Activated B cell treated with CpG ODN at 0.5 μM for 24 hours (primary cell): ENCODE measurements around the gene MYO10. TPM values are rescaled to one million over a fixed set of nuclear protein-coding genes. Genes with fewer than 3 reads are reported as not detected.

Experiments
- ATAC-seq: fragments of 200-7000 bp; cut with Tn5 transposase; one replicate; pipeline ENCODE4 v1.10.0; 2021; ENCODE audit warnings: low read depth, mild to moderate bottlenecking, moderate library complexity
- CTCF ChIA-PET: fragments of 350-600 bp; sonication (Branson Sonifier 250); formaldehyde crosslinking; loops from one replicate; lab custom pipeline; 2021; ENCODE audit warnings: antibody characterized with exemption; lab: Charles Lee
- POLR2A ChIA-PET: fragments of 350-600 bp; sonication (Branson Sonifier 250); formaldehyde crosslinking; loops from one replicate; lab custom pipeline; 2021; ENCODE audit warnings: antibody characterized with exemption; lab: Charles Lee
- DNase-seq: peaks from one replicate; pipeline ENCODE4 v3.0.0; 2022
- H3K27ac Mint-ChIP-seq: one replicate; pipeline ENCODE4 v1.8.0; 2020; ENCODE audit warnings: mixed read lengths
- H3K27me3 Mint-ChIP-seq: one replicate; pipeline ENCODE4 v1.8.0; 2021; ENCODE audit warnings: mixed read lengths
- H3K36me3 Mint-ChIP-seq: one replicate; pipeline ENCODE4 v1.8.0; 2021; ENCODE audit warnings: low read depth, mixed read lengths
- H3K4me1 Mint-ChIP-seq: one replicate; pipeline ENCODE4 v1.8.0; 2021; ENCODE audit warnings: mixed read lengths
- H3K4me3 Mint-ChIP-seq: one replicate; pipeline ENCODE4 v1.8.0; 2020; ENCODE audit warnings: mild to moderate bottlenecking, mixed read lengths
- H3K9me3 Mint-ChIP-seq: one replicate; pipeline ENCODE4 v1.8.0; 2020; ENCODE audit warnings: mixed read lengths
- CTCF ChIP-seq: fragments of 200-600 bp; IDR thresholded peaks from one replicate; pipeline ENCODE4 v1.8.0; 2022; ENCODE audit warnings: antibody characterized with exemption, mild to moderate bottlenecking
- intact Hi-C: fragments of 100-400 bp; cut with micrococcal nuclease; formaldehyde crosslinking; loops from one replicate; pipeline ENCODE4 v1.15.1; 2024
- total RNA-seq: library from RNA; stranded (reverse); gene quantifications from 2 replicates; pipeline ENCODE4 v1.2.3, GENCODE V29; 2022

MYO10 gene
- total RNA-seq, 1 donor from 2014 or later = 0.13 TPM

- Mint-ChIP-seq H3K4me3 (no peak overlapping the region), H3K27me3 (peaks cover 7% of the 10 kb centered on the region), H3K27ac (no peak overlapping the region), H3K36me3 (no peaks in the 10 kb centered on the region), H3K4me1 (no peaks in the 10 kb centered on the region), H3K9me3 (no peaks in the 10 kb centered on the region)
- no peak for ATAC-seq
- DNase-seq = no peak
- ChIA-PET POLR2A (no interaction called here), CTCF (no interaction called here)
- intact Hi-C loops = no loop called here
- no peak for TF ChIP-seq CTCF
Measured at GRCh38 chr5:16733331-16734006, 202.6 kb downstream of the MYO10 start.

GRCh38 chr5:16732356-16732755 lies 203.7 kb downstream of the MYO10 start:
- peaks cover 6% of the 10 kb centered on the region for H3K27me3 Mint-ChIP-seq
- no peak overlapping the region for H3K27ac Mint-ChIP-seq
- ChIA-PET POLR2A (no interaction called here), CTCF (no interaction called here)
- TF ChIP-seq CTCF = no peak
- ATAC-seq (no peak), DNase-seq (no peak)
- H3K36me3 Mint-ChIP-seq = no peaks in the 10 kb centered on the region
- intact Hi-C loops = no loop called here
- no peak overlapping the region for H3K4me3 Mint-ChIP-seq
- peaks cover 5% of the 10 kb centered on the region for H3K4me1 Mint-ChIP-seq
- no peaks in the 10 kb centered on the region for H3K9me3 Mint-ChIP-seq

GRCh38 chr5:16727755-16728325 lies 208.2 kb downstream of the MYO10 start:
- H3K36me3 Mint-ChIP-seq = no peaks in the 10 kb centered on the region
- H3K4me1 Mint-ChIP-seq = peaks cover 5% of the 10 kb centered on the region
- POLR2A ChIA-PET = no interaction called here
- TF ChIP-seq CTCF = no peak
- peaks cover 4% of the 10 kb centered on the region for H3K27me3 Mint-ChIP-seq
- no peak overlapping the region for H3K27ac Mint-ChIP-seq
- intact Hi-C loops = no loop called here
- H3K9me3 Mint-ChIP-seq = no peaks in the 10 kb centered on the region
- ATAC-seq (no peak), DNase-seq (no peak)
- H3K4me3 Mint-ChIP-seq = no peak overlapping the region
- CTCF ChIA-PET = no interaction called here

- ChIA-PET CTCF (no interaction called here), POLR2A (no interaction called here)
- Mint-ChIP-seq H3K27me3 (peaks cover 4% of the 10 kb centered on the region), H3K27ac (no peak overlapping the region), H3K9me3 (no peaks in the 10 kb centered on the region), H3K4me1 (peaks cover 5% of the 10 kb centered on the region), H3K4me3 (no peak overlapping the region), H3K36me3 (no peaks in the 10 kb centered on the region)
- DNase-seq = no peak
- no peak for TF ChIP-seq CTCF
- intact Hi-C loops = no loop called here
- ATAC-seq = no peak
Measured at GRCh38 chr5:16726538-16726946, 209.5 kb downstream of the MYO10 start.

GRCh38 chr5:16725575-16725974 lies 210.5 kb downstream of the MYO10 start:
- DNase-seq (no peak), ATAC-seq (no peak)
- Mint-ChIP-seq H3K27ac (no peak overlapping the region), H3K27me3 (peaks cover 2% of the 10 kb centered on the region), H3K9me3 (no peaks in the 10 kb centered on the region), H3K36me3 (no peaks in the 10 kb centered on the region), H3K4me3 (no peak overlapping the region), H3K4me1 (peaks cover 5% of the 10 kb centered on the region)
- CTCF ChIA-PET = no interaction called here
- POLR2A ChIA-PET = no interaction called here
- TF ChIP-seq CTCF = no peak
- intact Hi-C loops = no loop called here
